Posterior vena cava (tissue), 2 donors: Measurements from ENCODE around the gene RHD. TPM values are rescaled to one million over a fixed set of nuclear protein-coding genes. Genes with fewer than 3 reads are reported as not detected.
"Not testable (repeated sequence)": the region's sequence is repeated elsewhere in the genome, so short reads cannot be mapped to it uniquely, and the experiment has no call there.

Source experiments
- DNase-seq: peaks from one replicate; pipeline ENCODE4 v3.0.0-alpha.2; 2020; ENCODE audit warnings: low spot score
- intact Hi-C, 2 donors: fragments of 100-400 bp; cut with DNase I; formaldehyde crosslinking; loops; one replicate each; pipeline versions ENCODE4 v1.14.1 to v1.14.2; 2022 to 2023
- total RNA-seq, 2 donors: library from RNA; stranded (reverse); fragmentation: NEBNext Ultra II Directional; extraction: Animal tissue kit (Norgen Biotek cat#: 25700); gene quantifications; one replicate each; pipeline ENCODE4 v1.2.1, GENCODE V29; 2021
- donor health status: DM: yes; HTN: yes; CAD: no.
- donor health status: DM: yes; HTN: yes; CAD: no.

RHD gene
- total RNA-seq, 2 donors from 2014 or later, result not detected

- intact Hi-C loops, result no loop called here
- peak; percentile 98 for DNase-seq
Measured at GRCh38 chr1:25338188-25338981, 66.1 kb downstream of the RHD start, which contains the start of gene TMEM50A. TMEM50A (plus strand) TSS chr1:25338334; CDS start chr1:25340487, 2,153 bp downstream.

GRCh38 chr1:25338986-25339385, 66.7 kb downstream of the RHD start:
- no peak for DNase-seq
- intact Hi-C loops, result no loop called here

DNA sequence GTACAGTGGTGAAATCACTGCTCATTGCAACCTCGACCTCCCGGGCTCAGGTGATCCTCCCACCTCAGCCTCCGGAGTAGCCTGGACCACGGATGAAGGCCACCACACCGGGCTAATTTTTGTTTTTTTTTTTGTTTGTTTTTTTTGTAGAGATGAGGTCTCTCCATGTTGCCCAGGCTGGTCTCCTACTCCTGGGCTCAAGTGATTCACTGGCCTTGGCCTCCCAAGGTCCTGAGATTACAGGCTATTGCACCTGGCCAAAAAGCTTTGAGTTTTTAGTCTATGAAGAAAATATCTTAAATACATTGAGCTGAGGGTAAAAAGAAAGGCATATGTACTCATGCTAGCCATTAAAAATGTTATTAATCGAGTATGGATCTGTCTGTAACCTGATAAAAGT, 69.4 kb downstream of the RHD start:
- intact Hi-C loops, result loop anchor here in 1 of 2 donors (1.0 kb wide), 1 partner anchor 11 kb away; no protein-coding TSS in a partner anchor
- DNase-seq, result no peak

GRCh38 chr1:25342846-25343245, 70.5 kb downstream of the RHD start:
- intact Hi-C loops, result loop anchor here in 1 of 2 donors (1.0 kb wide), 1 partner anchor 9 kb away; no protein-coding TSS in a partner anchor
- DNase-seq, result no peak

DNA sequence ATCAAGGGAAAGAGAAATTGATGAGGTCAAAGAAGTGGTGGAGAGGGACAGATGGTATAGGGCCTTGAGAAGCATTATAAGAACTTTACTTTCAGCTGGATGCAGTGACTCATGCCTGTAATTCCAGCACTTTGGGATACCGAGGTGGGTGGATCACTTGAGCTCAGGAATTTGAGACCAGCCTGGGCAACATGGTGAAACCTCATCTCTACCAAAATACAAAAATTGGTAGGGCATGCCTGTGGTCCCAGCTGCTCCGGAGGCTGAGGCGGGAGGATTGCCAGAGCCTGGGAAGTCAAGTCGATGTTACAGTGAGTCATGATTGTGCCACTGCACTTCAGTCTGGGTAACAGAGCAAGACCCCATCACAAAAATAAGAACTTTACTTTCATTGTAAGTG, 71.6 kb downstream of the RHD start:
- intact Hi-C loops, result no loop called here
- DNase-seq, result no peak

- DNase-seq, result no peak
- intact Hi-C loops, result no loop called here
Measured at GRCh38 chr1:25347556-25347955, 75.2 kb downstream of the RHD start.

DNA sequence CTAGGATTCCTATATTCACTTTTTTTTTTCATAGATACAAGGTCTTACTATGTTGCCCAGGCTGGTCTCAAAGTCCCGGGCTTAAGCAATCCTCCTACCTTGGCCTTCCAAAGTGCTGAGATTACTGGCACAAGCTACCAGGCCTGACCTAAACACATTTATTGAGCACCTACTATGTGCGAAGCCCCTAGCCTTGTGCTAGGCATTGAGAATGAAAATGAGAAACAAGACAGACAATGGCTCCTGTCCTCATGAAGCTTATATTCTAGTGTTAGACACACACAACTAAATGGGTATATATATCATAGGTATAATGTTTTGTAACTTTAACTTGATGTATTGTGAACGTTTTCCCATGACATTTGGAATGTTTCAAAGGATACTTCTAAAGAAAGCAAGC, 77.3 kb downstream of the RHD start:
- intact Hi-C loops, result no loop called here
- no peak for DNase-seq

GRCh38 chr1:25355841-25356395, 83.6 kb downstream of the RHD start:
- DNase-seq, result no peak

DNA sequence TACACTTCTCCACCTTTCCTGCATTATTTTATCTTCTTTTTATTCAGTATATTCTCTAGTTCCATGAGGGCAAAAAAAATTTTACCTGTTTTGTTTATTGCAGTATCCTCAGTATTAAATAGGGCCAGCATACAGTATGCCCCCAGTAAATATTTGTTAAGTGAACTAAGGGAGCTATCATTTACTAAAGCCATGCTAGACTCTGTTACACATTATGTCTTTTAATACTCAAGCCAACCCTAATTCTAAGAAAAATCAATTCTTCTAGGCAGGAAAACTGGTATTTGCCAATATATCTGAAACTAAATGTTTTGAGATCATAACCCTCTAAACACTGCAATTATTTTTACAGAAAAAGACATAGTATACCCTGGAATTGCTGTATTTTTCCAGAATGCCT, 84.1 kb downstream of the RHD start:
- intact Hi-C loops, result no loop called here
- DNase-seq, result no peak

More at GRCh38 chr1:25355841-25356395, 83.6 kb downstream of the RHD start:
- intact Hi-C loops, result no loop called here

DNA sequence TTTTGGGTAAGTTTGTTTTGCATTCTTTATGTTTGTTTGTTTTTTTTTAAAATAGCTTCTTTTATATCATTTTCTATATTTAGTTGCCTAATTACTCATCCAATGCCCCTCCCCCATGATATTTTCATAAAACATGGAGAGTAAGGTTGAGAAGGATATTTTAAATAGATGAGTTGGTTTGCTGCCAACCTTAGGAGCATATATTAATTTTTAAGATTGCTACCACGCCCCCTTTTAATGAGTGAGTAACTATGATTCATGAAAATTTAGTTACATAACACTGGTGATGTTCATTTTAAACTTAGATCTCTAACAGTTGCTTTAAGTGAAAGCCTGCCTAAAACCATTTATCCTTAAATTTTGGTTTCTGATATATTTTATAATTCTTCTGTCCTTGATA, 84.5 kb downstream of the RHD start:
- intact Hi-C loops, result no loop called here
- no peak for DNase-seq

DNA sequence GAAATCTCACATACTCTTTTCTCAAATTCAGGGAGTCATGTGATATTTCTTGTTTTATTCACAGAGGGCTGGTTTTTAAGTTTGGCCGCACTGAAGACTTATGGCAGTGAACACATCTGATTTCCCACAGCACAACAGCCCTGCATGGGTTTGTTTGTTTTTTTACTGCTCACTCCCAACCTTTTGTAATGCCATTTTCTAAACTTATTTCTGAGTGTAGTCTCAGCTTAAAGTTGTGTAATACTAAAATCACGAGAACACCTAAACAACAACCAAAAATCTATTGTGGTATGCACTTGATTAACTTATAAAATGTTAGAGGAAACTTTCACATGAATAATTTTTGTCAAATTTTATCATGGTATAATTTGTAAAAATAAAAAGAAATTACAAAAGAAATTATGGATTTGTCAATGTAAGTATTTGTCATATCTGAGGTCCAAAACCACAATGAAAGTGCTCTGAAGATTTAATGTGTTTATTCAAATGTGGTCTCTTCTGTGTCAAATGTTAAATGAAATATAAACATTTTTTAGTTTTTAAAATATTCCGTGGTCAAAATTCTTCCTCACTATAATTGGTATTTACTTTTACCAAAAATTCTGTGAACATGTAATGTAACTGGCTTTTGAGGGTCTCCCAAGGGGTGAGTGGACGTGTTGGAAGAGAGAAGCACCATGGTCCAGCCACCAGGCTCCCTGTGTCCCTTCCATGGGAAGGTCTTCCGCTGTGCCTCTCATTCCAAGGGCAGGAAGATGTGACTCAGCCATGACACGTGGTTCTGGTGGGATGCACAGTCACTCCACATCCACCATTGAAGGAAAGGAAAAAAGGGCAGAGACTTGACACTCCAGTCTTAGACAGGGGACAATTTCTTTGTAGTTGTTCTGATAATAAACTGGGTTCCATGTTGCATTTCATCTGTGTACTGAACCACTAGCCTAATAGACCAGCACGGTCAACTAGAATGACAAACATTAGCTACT, 88.6 kb downstream of the RHD start:
- no peak for DNase-seq
- intact Hi-C loops, result no loop called here

- intact Hi-C loops, result no loop called here
- no peak for DNase-seq
Measured at GRCh38 chr1:25361901-25362300, 89.6 kb downstream of the RHD start.

DNA sequence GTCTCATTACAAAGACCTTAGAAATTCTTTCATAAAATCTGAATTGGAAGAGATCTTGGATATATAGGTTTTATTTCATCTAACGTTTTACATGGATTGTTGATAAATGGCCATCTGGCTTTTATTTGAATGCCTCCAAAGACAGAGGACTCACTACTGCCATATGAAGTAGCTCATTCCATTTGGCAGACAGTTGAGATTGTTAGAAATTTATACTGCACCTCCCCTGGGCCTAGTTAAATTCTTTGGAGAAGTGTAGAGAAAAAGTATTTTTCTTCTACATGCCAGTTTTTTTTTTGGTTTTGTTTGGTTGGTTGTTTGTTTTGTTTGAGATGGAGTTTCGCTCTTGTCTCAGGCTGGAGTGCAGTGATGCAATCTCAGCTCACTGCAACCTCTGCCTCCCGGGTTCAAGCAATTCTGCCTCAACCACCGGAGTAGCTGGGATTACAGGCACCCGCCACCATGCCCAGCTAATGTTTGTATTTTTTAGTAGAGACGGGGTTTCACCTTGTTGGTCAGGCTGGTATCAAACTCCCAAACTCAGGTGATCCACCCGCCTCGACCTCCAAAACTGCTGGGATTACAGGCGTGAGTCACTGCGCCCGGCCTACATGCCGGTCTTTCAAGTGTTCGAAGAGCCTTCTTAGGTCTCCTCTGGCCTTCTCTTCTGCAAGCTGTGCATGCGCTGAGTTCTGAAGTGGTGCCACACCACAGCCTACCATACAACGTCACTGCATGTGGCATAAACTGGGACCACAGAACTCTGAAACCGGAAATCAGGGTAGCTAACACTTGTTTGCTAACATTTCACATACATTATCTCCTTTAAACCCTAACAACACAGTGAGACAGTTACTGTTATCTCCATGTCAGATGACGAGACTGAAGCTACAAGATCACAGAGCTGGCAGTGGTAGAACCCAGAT, 90.6 kb downstream of the RHD start:
- DNase-seq, intact Hi-C loops: not testable (repeated sequence)

DNA sequence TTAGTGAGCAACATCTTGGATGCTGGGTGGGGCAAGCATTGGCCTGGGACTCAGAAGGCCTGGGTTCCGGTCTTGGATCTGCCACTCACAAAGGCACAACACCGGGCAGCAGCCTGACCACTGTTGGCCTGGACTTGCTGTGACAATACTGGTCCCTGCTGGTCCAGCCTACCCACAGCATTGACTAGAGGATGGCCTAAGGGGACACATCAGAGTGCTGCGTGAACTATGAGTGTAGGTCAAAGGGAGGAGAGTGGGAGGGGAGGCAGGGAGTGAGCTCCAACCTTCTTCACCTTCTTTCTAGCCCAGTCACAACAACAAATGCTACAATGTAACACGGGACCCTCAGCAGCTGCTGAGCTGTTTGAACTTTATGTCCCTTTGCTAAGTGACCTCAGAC, 96.9 kb downstream of the RHD start:
- intact Hi-C loops, result no loop called here
- no peak for DNase-seq

- intact Hi-C loops, DNase-seq: not testable (repeated sequence)
Measured at GRCh38 chr1:25369691-25370271, 97.5 kb downstream of the RHD start.

DNA sequence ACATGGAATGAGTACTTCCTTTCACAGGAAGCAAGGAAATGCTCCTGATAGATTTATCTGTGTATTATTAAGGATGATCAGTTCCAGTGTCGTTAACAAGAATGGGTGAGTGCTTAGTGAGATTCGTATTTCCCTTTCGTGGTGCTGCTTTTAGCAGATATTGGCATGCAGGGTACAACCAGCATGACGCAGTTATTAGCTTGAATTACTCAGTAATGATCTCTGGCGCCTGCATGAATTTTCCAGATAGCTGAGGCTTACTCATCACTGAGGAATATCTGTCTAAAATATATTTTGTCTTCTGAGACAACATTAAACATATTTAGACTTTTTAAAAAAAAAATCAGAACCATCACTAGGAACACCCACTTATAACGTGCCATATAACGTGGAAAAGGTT, 99.4 kb downstream of the RHD start:
- intact Hi-C loops, DNase-seq: not testable (repeated sequence)

GRCh38 chr1:25378367-25378766, 106.1 kb downstream of the RHD start:
- DNase-seq, intact Hi-C loops: not testable (repeated sequence)
